Parathyroid adenoma (tissue), 2 donors: ENCODE results near the gene MFSD11.

Experiments used
- H2AFZ ChIP-seq: fragments of 300-600 bp; sonication (generic); one replicate; pipeline ENCODE4 v1.7.0; 2017; ENCODE audit warnings: antibody characterized with exemption, mild to moderate bottlenecking
- H3K27ac ChIP-seq: fragments of 300-600 bp; sonication (generic); one replicate; pipeline ENCODE4 v1.7.0; 2017
- H3K27me3 ChIP-seq: fragments of 300-600 bp; sonication (generic); one replicate; pipeline ENCODE4 v1.7.0; 2017; ENCODE audit warnings: low read length; ENCODE audit not compliant: control insufficient read depth, insufficient read depth
- H3K36me3 ChIP-seq: fragments of 300-600 bp; sonication (generic); one replicate; pipeline ENCODE4 v1.7.0; 2017; ENCODE audit warnings: low read length; ENCODE audit not compliant: control insufficient read depth, insufficient read depth
- H3K4me1 ChIP-seq: fragments of 300-600 bp; sonication (generic); one replicate; pipeline ENCODE4 v1.7.0; 2017; ENCODE audit warnings: control low read depth
- H3K4me2 ChIP-seq: fragments of 300-600 bp; sonication (generic); one replicate; pipeline ENCODE4 v1.7.0; 2017; ENCODE audit warnings: low read length
- H3K4me3 ChIP-seq: fragments of 300-600 bp; sonication (generic); one replicate; pipeline ENCODE4 v1.7.0; 2017; ENCODE audit warnings: low read depth, low read length
- H3K79me2 ChIP-seq: fragments of 300-600 bp; sonication (generic); one replicate; pipeline ENCODE4 v1.7.0; 2017; ENCODE audit warnings: control low read depth
- H3K9ac ChIP-seq: fragments of 300-600 bp; sonication (generic); one replicate; pipeline ENCODE4 v1.7.0; 2017; ENCODE audit warnings: mild to moderate bottlenecking
- H3K9me3 ChIP-seq: fragments of 300-600 bp; sonication (generic); one replicate; pipeline ENCODE4 v1.7.0; 2017; ENCODE audit warnings: low read length; ENCODE audit not compliant: control insufficient read depth
- TF ChIP-seq, protein P1 (sequence below): fragments of 300-600 bp; sonication (generic); IDR thresholded peaks from one replicate; pipeline ENCODE4 v1.7.0; 2017; ENCODE audit warnings: antibody characterized with exemption, mild to moderate bottlenecking
- donor health status: primary hyperparathyroidism.

MFSD11 gene

DNA sequence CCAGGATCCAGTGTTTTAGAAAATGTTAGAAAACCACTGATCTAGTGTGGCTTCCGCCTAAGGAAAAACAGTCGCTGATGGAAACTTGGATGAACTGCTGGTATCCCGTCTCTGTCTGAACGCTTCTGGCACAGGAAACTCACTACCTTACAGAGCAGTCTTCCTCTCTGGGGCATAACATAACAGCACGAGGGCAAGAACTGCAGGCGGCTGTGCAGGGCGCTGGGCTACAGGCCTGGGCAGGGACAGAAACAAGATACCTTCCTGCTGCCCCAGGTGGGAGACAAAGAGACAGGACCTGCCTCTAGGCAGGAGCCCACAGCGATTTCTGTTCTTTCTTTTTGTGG, 37.7 kb upstream of the MFSD11 start:
- H3K4me3 ChIP-seq, result peak overlapping the region; percentile 13
- H3K9ac ChIP-seq, result no peak overlapping the region

DNA sequence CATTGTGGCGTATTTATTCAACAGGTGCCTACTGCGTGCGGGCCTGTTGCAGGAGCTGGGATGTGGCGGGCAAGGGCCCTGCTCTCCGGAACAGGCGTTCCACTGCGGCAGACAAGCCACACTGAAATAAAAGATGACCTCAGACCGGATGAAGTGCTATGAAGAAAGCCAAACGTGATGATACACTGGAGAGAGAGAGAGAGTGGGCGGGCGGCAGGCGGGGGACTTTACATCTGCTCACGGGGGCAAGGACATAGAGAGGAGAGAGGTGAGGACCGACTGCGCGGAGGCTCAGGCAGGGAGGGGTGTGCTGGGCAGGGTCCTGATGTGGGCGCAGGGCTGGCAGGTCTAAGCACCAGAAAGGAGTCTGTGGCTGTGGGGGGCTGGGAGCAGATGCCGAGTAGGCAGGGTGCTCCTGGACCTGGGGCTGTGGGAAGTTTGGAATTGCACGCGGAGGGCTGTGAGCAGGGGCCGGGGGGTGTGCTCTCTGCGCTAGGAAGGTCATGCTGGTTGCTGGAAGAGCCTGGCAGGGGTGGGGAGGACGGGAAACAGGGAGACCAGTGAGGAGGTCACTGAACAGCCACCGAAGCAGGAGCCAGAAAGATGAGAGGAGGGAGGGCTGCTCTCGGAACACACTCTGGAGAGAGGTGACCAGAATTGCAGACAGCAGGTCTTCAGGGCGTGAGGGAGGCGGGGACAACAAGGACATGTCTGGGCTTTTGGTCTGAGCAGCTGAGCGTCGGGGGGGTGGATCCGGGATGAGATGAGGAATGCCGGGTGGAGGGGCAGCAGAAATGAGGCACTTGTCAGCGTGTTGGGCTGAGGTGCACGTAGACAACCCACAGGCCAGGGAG, 37.1 kb upstream of the MFSD11 start:
- H3K4me3 ChIP-seq, result peak overlapping the region; percentile 15
- H3K4me1 ChIP-seq, result peaks cover 53% of the 10 kb centered on the region
- TF ChIP-seq, protein P1, sequence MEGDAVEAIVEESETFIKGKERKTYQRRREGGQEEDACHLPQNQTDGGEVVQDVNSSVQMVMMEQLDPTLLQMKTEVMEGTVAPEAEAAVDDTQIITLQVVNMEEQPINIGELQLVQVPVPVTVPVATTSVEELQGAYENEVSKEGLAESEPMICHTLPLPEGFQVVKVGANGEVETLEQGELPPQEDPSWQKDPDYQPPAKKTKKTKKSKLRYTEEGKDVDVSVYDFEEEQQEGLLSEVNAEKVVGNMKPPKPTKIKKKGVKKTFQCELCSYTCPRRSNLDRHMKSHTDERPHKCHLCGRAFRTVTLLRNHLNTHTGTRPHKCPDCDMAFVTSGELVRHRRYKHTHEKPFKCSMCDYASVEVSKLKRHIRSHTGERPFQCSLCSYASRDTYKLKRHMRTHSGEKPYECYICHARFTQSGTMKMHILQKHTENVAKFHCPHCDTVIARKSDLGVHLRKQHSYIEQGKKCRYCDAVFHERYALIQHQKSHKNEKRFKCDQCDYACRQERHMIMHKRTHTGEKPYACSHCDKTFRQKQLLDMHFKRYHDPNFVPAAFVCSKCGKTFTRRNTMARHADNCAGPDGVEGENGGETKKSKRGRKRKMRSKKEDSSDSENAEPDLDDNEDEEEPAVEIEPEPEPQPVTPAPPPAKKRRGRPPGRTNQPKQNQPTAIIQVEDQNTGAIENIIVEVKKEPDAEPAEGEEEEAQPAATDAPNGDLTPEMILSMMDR, result no peak
- H3K4me2 ChIP-seq, result peak overlapping the region; percentile 68
- H3K27me3 ChIP-seq, result no peaks in the 10 kb centered on the region
- H3K27ac ChIP-seq, result peak overlapping the region; percentile 87
- no peaks in the 10 kb centered on the region for H3K36me3 ChIP-seq
- no peak overlapping the region for H3K9ac ChIP-seq
- no peaks in the 10 kb centered on the region for H3K9me3 ChIP-seq
- H3K79me2 ChIP-seq, result peaks cover 11% of the 10 kb centered on the region
- H2AFZ ChIP-seq, result peak overlapping the region; percentile 62

More for the DNA sequence above, 37.7 kb upstream of the MFSD11 start:
- peak overlapping the region; percentile 87 for H3K27ac ChIP-seq
- no peaks in the 10 kb centered on the region for H3K27me3 ChIP-seq
- H3K9me3 ChIP-seq, result no peaks in the 10 kb centered on the region
- H2AFZ ChIP-seq, result peak overlapping the region; percentile 62
- H3K4me1 ChIP-seq, result peaks cover 58% of the 10 kb centered on the region
- peaks cover 13% of the 10 kb centered on the region for H3K79me2 ChIP-seq
- H3K36me3 ChIP-seq, result no peaks in the 10 kb centered on the region
- H3K4me2 ChIP-seq, result peak overlapping the region; percentile 68
- TF ChIP-seq, protein P1, result no peak

DNA sequence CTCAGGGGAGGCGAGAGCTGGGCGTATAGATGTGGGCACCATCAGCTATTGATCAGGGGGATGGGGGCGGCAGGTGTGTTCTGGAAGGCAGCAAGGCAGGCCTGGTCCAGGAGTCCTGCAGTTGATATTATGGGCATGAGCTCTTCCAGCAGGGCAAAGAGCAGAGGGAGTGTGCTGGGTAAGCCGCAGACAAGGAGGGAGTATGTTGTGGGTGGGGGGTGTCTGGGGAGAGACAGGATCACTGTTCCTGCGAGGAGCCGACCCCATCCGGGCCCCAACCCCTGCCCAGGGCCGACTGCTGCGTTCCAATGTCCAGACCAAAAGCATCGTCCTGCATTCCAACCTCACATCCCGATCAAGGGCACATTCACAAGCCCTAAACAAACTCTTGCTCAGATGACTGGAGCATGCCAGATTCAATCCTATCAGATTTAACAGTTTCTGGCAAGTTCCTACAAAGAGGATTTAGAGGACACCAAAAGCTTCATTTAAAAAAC, 36.4 kb upstream of the MFSD11 start:
- no peaks in the 10 kb centered on the region for H3K36me3 ChIP-seq
- H3K9ac ChIP-seq, result no peak overlapping the region
- peak overlapping the region; percentile 15 for H3K4me3 ChIP-seq
- H2AFZ ChIP-seq, result peak overlapping the region; percentile 62
- TF ChIP-seq, protein P1, result no peak
- no peaks in the 10 kb centered on the region for H3K9me3 ChIP-seq
- H3K27me3 ChIP-seq, result no peaks in the 10 kb centered on the region
- H3K4me2 ChIP-seq, result peak overlapping the region; percentile 68
- H3K4me1 ChIP-seq, result peaks cover 49% of the 10 kb centered on the region
- peaks cover 14% of the 10 kb centered on the region for H3K79me2 ChIP-seq
- H3K27ac ChIP-seq, result peak overlapping the region; percentile 87

DNA sequence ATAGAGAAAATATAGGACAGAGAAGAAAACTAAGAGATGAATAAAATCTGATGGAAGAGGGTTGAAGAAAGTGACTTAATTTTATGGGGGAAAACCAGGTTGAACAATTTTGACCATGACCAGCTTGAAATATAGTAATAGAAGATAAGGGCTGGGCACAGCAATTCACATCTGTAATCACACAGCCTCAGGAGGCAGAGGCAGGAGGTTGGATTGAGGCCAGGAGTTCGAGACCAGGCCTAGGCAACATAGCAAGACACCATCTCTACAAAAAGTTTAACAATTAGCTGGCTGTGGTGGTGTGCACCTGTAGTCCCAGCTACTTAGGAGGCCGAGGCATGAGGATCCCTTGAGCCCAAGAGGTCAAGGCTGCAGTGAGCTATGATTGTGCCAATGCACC, 35.8 kb upstream of the MFSD11 start:
- H3K36me3 ChIP-seq, result no peaks in the 10 kb centered on the region
- H3K27ac ChIP-seq, result peak overlapping the region; percentile 87
- H3K79me2 ChIP-seq, result peaks cover 15% of the 10 kb centered on the region
- H3K9ac ChIP-seq, result no peak overlapping the region
- TF ChIP-seq, protein P1, result no peak
- no peak overlapping the region for H2AFZ ChIP-seq
- no peak overlapping the region for H3K4me3 ChIP-seq
- H3K9me3 ChIP-seq, result no peaks in the 10 kb centered on the region
- H3K4me2 ChIP-seq, result peak overlapping the region; percentile 68
- no peaks in the 10 kb centered on the region for H3K27me3 ChIP-seq
- peaks cover 44% of the 10 kb centered on the region for H3K4me1 ChIP-seq
